ENCODE data around the gene VAV1.

The VAV1 gene

DNA sequence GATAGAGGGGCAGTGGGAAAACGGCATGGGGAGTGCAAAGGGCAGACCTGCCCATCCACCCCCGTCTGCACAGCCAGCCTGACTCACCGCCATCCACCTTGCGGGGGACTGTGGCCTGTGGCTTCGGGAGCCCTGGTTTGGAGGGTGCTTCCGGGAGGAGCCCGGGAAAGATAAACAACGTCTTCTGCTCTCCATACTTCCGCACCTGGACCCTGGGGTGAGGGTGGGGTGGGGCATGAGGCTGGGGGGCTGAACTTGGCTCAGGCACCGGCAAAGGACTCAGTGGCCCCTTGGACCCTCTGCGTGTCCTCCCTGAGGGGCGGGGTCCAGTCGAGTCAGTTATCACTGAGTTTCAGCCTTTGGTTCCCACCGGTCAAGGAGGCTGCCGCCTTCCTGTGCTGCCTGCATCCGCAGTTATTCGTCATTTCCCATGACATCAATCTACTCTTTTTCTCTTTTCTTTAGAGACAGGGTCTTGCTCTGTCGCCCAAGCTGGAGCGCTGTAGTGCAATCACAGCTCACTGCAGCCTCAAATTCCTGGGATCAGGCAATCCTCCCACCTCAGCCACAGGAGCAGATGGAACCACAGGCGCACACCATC, 38.3 kb upstream of the VAV1 start:
- H3K4me3 ChIP-seq (ENCODE audit: low read depth, low read length): no peak overlapping the region
- TF ChIP-seq CTCF (IDR thresholded peaks at IDR 0.05; ENCODE audit: insufficient read depth, low read depth, low read length, missing control alignments): no peak
- DNase-seq (ENCODE audit: low read depth): no peak

GRCh38 chr19:6735181-6735911, 37.2 kb upstream of the VAV1 start:
- peak overlapping the region; percentile 67 for H3K4me3 ChIP-seq (ENCODE audit: low read depth, low read length)
- TF ChIP-seq CTCF (IDR thresholded peaks at IDR 0.05; ENCODE audit: insufficient read depth, low read depth, low read length, missing control alignments): no peak
- no peak for DNase-seq (ENCODE audit: low read depth)

- DNase-seq (ENCODE audit: low read depth): peak; percentile 92
- H3K4me3 ChIP-seq (ENCODE audit: low read depth, low read length): peak overlapping the region; percentile 67
- peak; percentile 76 for TF ChIP-seq CTCF (IDR thresholded peaks at IDR 0.05; ENCODE audit: insufficient read depth, low read depth, low read length, missing control alignments)
Measured at GRCh38 chr19:6736169-6736916, 36.2 kb upstream of the VAV1 start.

- no peak for DNase-seq (ENCODE audit: low read depth)
- no peak for TF ChIP-seq CTCF (IDR thresholded peaks at IDR 0.05; ENCODE audit: insufficient read depth, low read depth, low read length, missing control alignments)
- peak overlapping the region; percentile 67 for H3K4me3 ChIP-seq (ENCODE audit: low read depth, low read length)
Measured at GRCh38 chr19:6736917-6737283, 35.6 kb upstream of the VAV1 start.

DNA sequence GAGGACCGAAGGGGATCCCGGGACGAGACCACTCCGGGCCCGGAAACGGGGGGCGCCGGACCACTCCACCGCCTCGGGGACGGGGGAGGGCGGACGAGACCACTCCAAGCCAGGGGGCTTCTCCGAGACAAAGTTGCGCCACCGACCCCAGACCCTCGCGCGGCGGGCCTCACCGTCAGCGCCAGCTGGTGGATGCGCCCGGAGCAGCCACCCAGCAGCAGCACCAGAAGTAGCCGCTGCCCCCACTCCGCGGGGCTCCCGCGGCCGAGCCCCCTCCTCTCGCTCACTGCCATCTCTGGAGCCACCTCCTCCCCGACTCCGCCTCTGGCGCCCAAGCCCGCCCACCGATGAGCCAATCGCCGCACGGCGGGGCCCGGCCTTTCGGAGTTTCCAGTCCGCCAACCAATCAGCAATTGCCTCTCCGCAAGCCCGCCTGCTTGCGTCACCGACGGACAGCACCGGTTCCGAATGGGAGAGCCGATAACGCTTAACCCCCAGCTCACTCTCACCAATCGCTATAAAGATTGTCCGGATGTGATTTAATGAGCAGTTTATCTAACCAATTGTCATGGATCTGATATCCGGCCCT, 35.1 kb upstream of the VAV1 start, which contains the start of gene GPR108:
Gene GPR108 (minus strand): TSS at position 297 of the 589 bp plus-strand sequence. CDS start 4 bp downstream, at position 293.
- TF ChIP-seq CTCF (IDR thresholded peaks at IDR 0.05; ENCODE audit: insufficient read depth, low read depth, low read length, missing control alignments): no peak
- peak; percentile 100 for DNase-seq (ENCODE audit: low read depth)
- peak within 1 kb of the TSS; percentile 67 for H3K4me3 ChIP-seq (ENCODE audit: low read depth, low read length)

GRCh38 chr19:6737873-6738786, 34.4 kb upstream of the VAV1 start:
- TF ChIP-seq CTCF (IDR thresholded peaks at IDR 0.05; ENCODE audit: insufficient read depth, low read depth, low read length, missing control alignments): peak; percentile 79
- H3K4me3 ChIP-seq (ENCODE audit: low read depth, low read length): peak overlapping the region; percentile 50
- peak; percentile 91 for DNase-seq (ENCODE audit: low read depth)
